Neuronal stem cell (in vitro differentiated cells): ENCODE measurements around the gene KRTAP4-4.
"Not testable (repeated sequence)": the region's sequence is repeated elsewhere in the genome, so short reads cannot be mapped to it uniquely, and the experiment has no call there.

Experiments used
- DNase-seq: peaks from one replicate; pipeline ENCODE4 v3.0.0-alpha.2; 2013; ENCODE audit warnings: low spot score
- H2AFZ ChIP-seq: one replicate; pipeline ENCODE4 v1.6.1; 2013; ENCODE audit warnings: mild to moderate bottlenecking, low read length, inconsistent platforms
- H2AK5ac ChIP-seq: 2 replicates; pipeline ENCODE4 v1.6.1; 2013; ENCODE audit warnings: low read depth, mild to moderate bottlenecking, inconsistent platforms, low read length, moderate library complexity, mixed read lengths
- H2BK120ac ChIP-seq: 2 replicates; pipeline ENCODE4 v1.6.1; 2013; ENCODE audit warnings: low read depth, mild to moderate bottlenecking, inconsistent platforms, low read length, moderate library complexity, mixed read lengths
- H2BK12ac ChIP-seq: one replicate; pipeline ENCODE4 v1.6.1; 2013; ENCODE audit warnings: low read length, inconsistent platforms
- H2BK15ac ChIP-seq: 2 replicates; pipeline ENCODE4 v1.6.1; 2013; ENCODE audit warnings: mild to moderate bottlenecking, low read length, inconsistent platforms, mixed read lengths
- H2BK5ac ChIP-seq: one replicate; pipeline ENCODE4 v1.6.1; 2013; ENCODE audit warnings: inconsistent platforms, mild to moderate bottlenecking, low read length, moderate library complexity
- H3K14ac ChIP-seq: one replicate; pipeline ENCODE4 v1.6.1; 2013; ENCODE audit warnings: low read length, inconsistent platforms
- H3K18ac ChIP-seq: 2 replicates; pipeline ENCODE4 v1.6.1; 2013; ENCODE audit warnings: low read length, inconsistent platforms
- H3K23ac ChIP-seq: 2 replicates; pipeline ENCODE4 v1.6.1; 2013; ENCODE audit warnings: low read depth, mild to moderate bottlenecking, mixed read lengths, low read length, inconsistent platforms; ENCODE audit not compliant: poor library complexity
- H3K27ac ChIP-seq: replicated peaks from 3 replicates; pipeline ENCODE4 v1.5.1; 2013; ENCODE audit warnings: low read length, inconsistent platforms
- H3K27me3 ChIP-seq, 3 experiments: 2 replicates each; pipeline ENCODE4 v1.6.1; 2013; ENCODE audit warnings: low read length in 3 of 3, mild to moderate bottlenecking in 2 of 3, inconsistent platforms in 1 of 3, low read depth in 1 of 3, mixed read lengths in 1 of 3, moderate library complexity in 1 of 3; ENCODE audit not compliant: control insufficient read depth in 3 of 3, insufficient read depth in 3 of 3
- H3K36me3 ChIP-seq, 2 donors: replicated peaks in 1 of 2; 2 replicates each; pipeline ENCODE4 v1.6.1; 2013; ENCODE audit warnings: low read length in 2 of 2; ENCODE audit not compliant: control insufficient read depth in 2 of 2, insufficient read depth in 2 of 2
- H3K4ac ChIP-seq: 2 replicates; pipeline ENCODE4 v1.6.1; 2013; ENCODE audit warnings: inconsistent platforms, mild to moderate bottlenecking, low read length, moderate library complexity
- H3K4me1 ChIP-seq, 2 donors: 1 replicate in 1 of 2; 2 replicates in 1 of 2; pipeline ENCODE4 v1.6.1; 2013; ENCODE audit warnings: low read length in 2 of 2, low read depth in 1 of 2; ENCODE audit not compliant: control insufficient read depth in 2 of 2, insufficient read depth in 1 of 2
- H3K4me2 ChIP-seq: one replicate; pipeline ENCODE4 v1.6.1; 2013; ENCODE audit warnings: mild to moderate bottlenecking, low read length, inconsistent platforms; ENCODE audit not compliant: insufficient read depth, poor library complexity, severe bottlenecking
- H3K4me3 ChIP-seq, 2 donors: 2 replicates each; pipeline ENCODE4 v1.5.1; 2013; ENCODE audit warnings: low read length in 2 of 2, mild to moderate bottlenecking in 2 of 2, inconsistent platforms in 1 of 2, moderate library complexity in 1 of 2
- H3K79me1 ChIP-seq: one replicate; pipeline ENCODE4 v1.6.1; 2013; ENCODE audit warnings: low read depth, mild to moderate bottlenecking, inconsistent platforms, low read length, moderate library complexity
- H3K9ac ChIP-seq: one replicate; pipeline ENCODE4 v1.6.1; 2013; ENCODE audit warnings: mild to moderate bottlenecking, low read depth, low read length, inconsistent platforms; ENCODE audit not compliant: poor library complexity
- H3K9me3 ChIP-seq, 2 donors: replicated peaks in 1 of 2; 2 replicates each; pipeline versions ENCODE3 to v1.6.1; 2013; ENCODE audit warnings: low read length in 2 of 2, mild to moderate bottlenecking in 2 of 2, inconsistent platforms in 1 of 2, low read depth in 1 of 2, mixed read lengths in 1 of 2, moderate library complexity in 1 of 2; ENCODE audit not compliant: control insufficient read depth in 2 of 2, insufficient read depth in 1 of 2
- H4K8ac ChIP-seq: one replicate; pipeline ENCODE4 v1.6.1; 2013; ENCODE audit warnings: low read depth, mild to moderate bottlenecking, inconsistent platforms, low read length, moderate library complexity
- H4K91ac ChIP-seq: one replicate; pipeline ENCODE4 v1.6.1; 2013; ENCODE audit warnings: low read length, low read depth, mild to moderate bottlenecking, inconsistent platforms; ENCODE audit not compliant: poor library complexity
- WGBS, 2 donors: extraction: QIAGEN DNeasy Blood & Tissue Kit; methylation state at CpG; one replicate each; pipeline ENCODE4 v1.1.7; 2013; ENCODE audit warnings: missing lambda C conversion rate in 2 of 2, mixed read lengths in 1 of 2; ENCODE audit not compliant: insufficient read length in 2 of 2, insufficient replicate concordance in 1 of 2; ENCODE audit errors: extremely low coverage in 2 of 2; 5-methylcytosine and 5-hydroxymethylcytosine counted together

Gene KRTAP4-4

GRCh38 chr17:41189837-41190318 lies 29.3 kb upstream of the KRTAP4-4 start, which contains the start of gene KRTAP9-1:
Gene KRTAP9-1 (plus strand): TSS chr17:41189887. CDS start chr17:41189887, 0 bp downstream.
- Histone ChIP-seq H3K4me3 (peak within 1 kb of the TSS in 1 of 2 donors; percentile 64), H2AK5ac (peak within 1 kb of the TSS; percentile 71), H3K14ac (peak within 1 kb of the TSS; percentile 82), H3K23ac (peak within 1 kb of the TSS; percentile 69), H3K18ac (peak within 1 kb of the TSS; percentile 61), H3K9ac (peak within 1 kb of the TSS; percentile 2), H2BK15ac (peak within 1 kb of the TSS; percentile 51)
- H3K9me3 ChIP-seq, H3K27me3 ChIP-seq, DNase-seq, H3K27ac ChIP-seq, H4K8ac ChIP-seq, H2BK12ac ChIP-seq, H3K79me1 ChIP-seq, H2AFZ ChIP-seq, H4K91ac ChIP-seq, H3K4ac ChIP-seq, H3K4me1 ChIP-seq, H3K36me3 ChIP-seq, H3K4me2 ChIP-seq, H2BK120ac ChIP-seq, H2BK5ac ChIP-seq: not testable (repeated sequence)
- no CpG with 5 or more reads among the region's 1 CpG for WGBS, 2 donors

- Histone ChIP-seq H4K91ac (no peak overlapping the region), H2BK120ac (no peak overlapping the region), H3K9ac (no peak overlapping the region), H3K18ac (peak overlapping the region; percentile 52), H3K4me3 (no peak overlapping the region), H3K23ac (no peak overlapping the region), H3K14ac (no peak overlapping the region), H3K9me3 (no peaks in the 10 kb centered on the region), H3K4me2 (no peak overlapping the region), H3K4ac (no peak overlapping the region), H2BK5ac (no peak overlapping the region), H3K27me3 (no peaks in the 10 kb centered on the region), H2BK15ac (no peak overlapping the region), H3K36me3 (no peaks in the 10 kb centered on the region), H2AFZ (no peak overlapping the region), H3K79me1 (no peaks in the 10 kb centered on the region), H3K27ac (no peak overlapping the region), H2BK12ac (no peak overlapping the region), H2AK5ac (no peak overlapping the region), H3K4me1 (peaks cover 0 to 2% of the 10 kb centered on the region in 2 donors), H4K8ac (no peak overlapping the region)
- WGBS, 2 donors, result no CpG with 5 or more reads among the region's 2 CpGs
- no peak for DNase-seq
Measured at GRCh38 chr17:41186872-41187271, 26.3 kb upstream of the KRTAP4-4 start.

GRCh38 chr17:41185001-41185400 lies 24.5 kb upstream of the KRTAP4-4 start:
- H2BK120ac ChIP-seq, result no peak overlapping the region
- H3K27me3 ChIP-seq, result no peaks in the 10 kb centered on the region
- no peak overlapping the region for H3K14ac ChIP-seq
- no peak overlapping the region for H4K8ac ChIP-seq
- no peak overlapping the region for H3K4me2 ChIP-seq
- no peak overlapping the region for H4K91ac ChIP-seq
- no peak overlapping the region for H3K18ac ChIP-seq
- no peaks in the 10 kb centered on the region for H3K36me3 ChIP-seq
- H2AK5ac ChIP-seq, result no peak overlapping the region
- H2BK12ac ChIP-seq, result no peak overlapping the region
- no peaks in the 10 kb centered on the region for H3K9me3 ChIP-seq
- H3K23ac ChIP-seq, result no peak overlapping the region
- no peak overlapping the region for H3K4me3 ChIP-seq
- no CpG with 5 or more reads among the region's 1 CpG for WGBS, 2 donors
- peaks cover 0 to 2% of the 10 kb centered on the region in 2 donors for H3K4me1 ChIP-seq
- no peak overlapping the region for H3K27ac ChIP-seq
- no peak overlapping the region for H2BK15ac ChIP-seq
- DNase-seq, result no peak
- H3K4ac ChIP-seq, result no peak overlapping the region
- H2AFZ ChIP-seq, result no peak overlapping the region
- no peak overlapping the region for H3K9ac ChIP-seq
- H3K79me1 ChIP-seq, result no peaks in the 10 kb centered on the region
- no peak overlapping the region for H2BK5ac ChIP-seq

- no peak within 1 kb of the TSS for H4K91ac ChIP-seq
- no peak within 1 kb of the TSS for H3K23ac ChIP-seq
- H2AK5ac ChIP-seq, result no peak within 1 kb of the TSS
- no peaks in the 10 kb centered on the region for H3K36me3 ChIP-seq
- no peaks in the 10 kb centered on the region for H3K27me3 ChIP-seq
- H2BK12ac ChIP-seq, result no peak within 1 kb of the TSS
- peak within 1 kb of the TSS; percentile 30 for H3K9ac ChIP-seq
- H3K4ac ChIP-seq, result no peak within 1 kb of the TSS
- H3K27ac ChIP-seq, result no peak within 1 kb of the TSS
- no peaks in the 10 kb centered on the region for H3K9me3 ChIP-seq
- H2BK5ac ChIP-seq, result no peak within 1 kb of the TSS
- no peaks in the 10 kb centered on the region for H3K79me1 ChIP-seq
- no peak within 1 kb of the TSS for H4K8ac ChIP-seq
- H3K4me2 ChIP-seq, result no peak within 1 kb of the TSS
- no peak within 1 kb of the TSS for H3K14ac ChIP-seq
- no peak within 1 kb of the TSS for H2BK120ac ChIP-seq
- no peak for DNase-seq
- WGBS, 2 donors, result no CpG with 5 or more reads among the region's 9 CpGs
- H2BK15ac ChIP-seq, result no peak within 1 kb of the TSS
- H3K4me3 ChIP-seq, result no peak within 1 kb of the TSS
- H3K4me1 ChIP-seq, result peaks cover 0 to 2% of the 10 kb centered on the region in 2 donors
- no peak within 1 kb of the TSS for H2AFZ ChIP-seq
- H3K18ac ChIP-seq, result peak within 1 kb of the TSS; percentile 21
Measured at GRCh38 chr17:41184480-41184961, 24.0 kb upstream of the KRTAP4-4 start, which contains the start of gene KRTAP4-1. Gene KRTAP4-1 (minus strand): TSS chr17:41184911. CDS start chr17:41184854, 57 bp downstream.
